ENCODE data around the gene TMEM63B. TPM values are rescaled to one million over a fixed set of nuclear protein-coding genes. Genes with fewer than 3 reads are reported as not detected.

Gene TMEM63B
- total and polyA plus RNA-seq, 4 donors: 49.0 to 94.5 (median 88.3) TPM

- H3K27me3 ChIP-seq (ENCODE audit: control insufficient read depth in 3 of 3, insufficient read depth in 3 of 3, low read length in 2 of 3): no peaks in the 10 kb centered on the region
- H3K9ac ChIP-seq (ENCODE audit: insufficient read depth in 1 of 2, low read length in 2 of 2): no peak overlapping the region
- H3K9me3 ChIP-seq (ENCODE audit: control insufficient read depth in 4 of 4, insufficient read depth in 3 of 4, low read length in 3 of 4): peaks cover 0 to 2% (median 0%) of the 10 kb centered on the region in 4 donors
- TF ChIP-seq, protein P1, sequence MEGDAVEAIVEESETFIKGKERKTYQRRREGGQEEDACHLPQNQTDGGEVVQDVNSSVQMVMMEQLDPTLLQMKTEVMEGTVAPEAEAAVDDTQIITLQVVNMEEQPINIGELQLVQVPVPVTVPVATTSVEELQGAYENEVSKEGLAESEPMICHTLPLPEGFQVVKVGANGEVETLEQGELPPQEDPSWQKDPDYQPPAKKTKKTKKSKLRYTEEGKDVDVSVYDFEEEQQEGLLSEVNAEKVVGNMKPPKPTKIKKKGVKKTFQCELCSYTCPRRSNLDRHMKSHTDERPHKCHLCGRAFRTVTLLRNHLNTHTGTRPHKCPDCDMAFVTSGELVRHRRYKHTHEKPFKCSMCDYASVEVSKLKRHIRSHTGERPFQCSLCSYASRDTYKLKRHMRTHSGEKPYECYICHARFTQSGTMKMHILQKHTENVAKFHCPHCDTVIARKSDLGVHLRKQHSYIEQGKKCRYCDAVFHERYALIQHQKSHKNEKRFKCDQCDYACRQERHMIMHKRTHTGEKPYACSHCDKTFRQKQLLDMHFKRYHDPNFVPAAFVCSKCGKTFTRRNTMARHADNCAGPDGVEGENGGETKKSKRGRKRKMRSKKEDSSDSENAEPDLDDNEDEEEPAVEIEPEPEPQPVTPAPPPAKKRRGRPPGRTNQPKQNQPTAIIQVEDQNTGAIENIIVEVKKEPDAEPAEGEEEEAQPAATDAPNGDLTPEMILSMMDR (IDR thresholded peaks at IDR 0.05; ENCODE audit: control extremely low read depth, extremely low read depth): no peak
- H3K4me3 ChIP-seq: no peak overlapping the region
- DNase-seq (no peak), ATAC-seq (ENCODE audit: insufficient read depth, low FRiP score) (no peak)
- 76 to 86% methylated on average over 8 of the region's 8 CpGs for WGBS, 2 donors
- H3K4me1 ChIP-seq (ENCODE audit: control insufficient read depth in 5 of 5, insufficient read depth in 5 of 5, low read length in 5 of 5): no peaks in the 10 kb centered on the region
- H3K27ac ChIP-seq (ENCODE audit: low read depth in 1 of 2, low read length in 1 of 2): no peak overlapping the region
- no peaks in the 10 kb centered on the region for H3K36me3 ChIP-seq (ENCODE audit: control insufficient read depth in 4 of 4, insufficient read depth in 4 of 4, low read length in 4 of 4)
These were observed 34.6 kb downstream of the TMEM63B start for GRCh38 chr6:44161997-44162338.

GRCh38 chr6:44162876-44163625, 35.7 kb downstream of the TMEM63B start:
- no peak for ATAC-seq (ENCODE audit: insufficient read depth, low FRiP score)
- 79 to 90% methylated on average over 8 of the region's 8 CpGs for whole genome bisulfite sequencing, 2 donors
- H3K4me3 ChIP-seq: no peak overlapping the region

GRCh38 chr6:44166116-44166515, 38.8 kb downstream of the TMEM63B start:
- WGBS, 2 donors: 75 to 76% methylated on average over 7 of the region's 7 CpGs
- Histone ChIP-seq H3K36me3 (ENCODE audit: control insufficient read depth in 4 of 4, insufficient read depth in 4 of 4, low read length in 4 of 4) (no peaks in the 10 kb centered on the region), H3K4me3 (no peak overlapping the region), H3K27me3 (ENCODE audit: control insufficient read depth in 3 of 3, insufficient read depth in 3 of 3, low read length in 2 of 3) (no peaks in the 10 kb centered on the region), H3K9me3 (ENCODE audit: control insufficient read depth in 4 of 4, insufficient read depth in 3 of 4, low read length in 3 of 4) (peaks cover 0 to 2% (median 0%) of the 10 kb centered on the region in 4 donors), H3K27ac (ENCODE audit: low read depth in 1 of 2, low read length in 1 of 2) (no peak overlapping the region), H3K9ac (ENCODE audit: insufficient read depth in 1 of 2, low read length in 2 of 2) (no peak overlapping the region), H3K4me1 (ENCODE audit: control insufficient read depth in 5 of 5, insufficient read depth in 5 of 5, low read length in 5 of 5) (no peaks in the 10 kb centered on the region)
- TF ChIP-seq, protein P1 (IDR thresholded peaks at IDR 0.05; ENCODE audit: control extremely low read depth, extremely low read depth): no peak
- DNase-seq (no peak), ATAC-seq (ENCODE audit: insufficient read depth, low FRiP score) (no peak)

More at GRCh38 chr6:44162876-44163625, 35.7 kb downstream of the TMEM63B start:
- no peak overlapping the region for H3K9ac ChIP-seq (ENCODE audit: insufficient read depth in 1 of 2, low read length in 2 of 2)
- H3K4me1 ChIP-seq (ENCODE audit: control insufficient read depth in 5 of 5, insufficient read depth in 5 of 5, low read length in 5 of 5): no peaks in the 10 kb centered on the region
- no peaks in the 10 kb centered on the region for H3K27me3 ChIP-seq (ENCODE audit: control insufficient read depth in 3 of 3, insufficient read depth in 3 of 3, low read length in 2 of 3)
- H3K9me3 ChIP-seq (ENCODE audit: control insufficient read depth in 4 of 4, insufficient read depth in 3 of 4, low read length in 3 of 4): peaks cover 0 to 2% (median 0%) of the 10 kb centered on the region in 4 donors
- H3K27ac ChIP-seq (ENCODE audit: low read depth in 1 of 2, low read length in 1 of 2): no peak overlapping the region
- TF ChIP-seq, protein P1 (IDR thresholded peaks at IDR 0.05; ENCODE audit: control extremely low read depth, extremely low read depth): no peak
- H3K36me3 ChIP-seq (ENCODE audit: control insufficient read depth in 4 of 4, insufficient read depth in 4 of 4, low read length in 4 of 4): no peaks in the 10 kb centered on the region
- no peak for DNase-seq
